ENCODE measurements around the gene ENTPD1. TPM values are rescaled to one million over a fixed set of nuclear protein-coding genes. Genes with fewer than 3 reads are reported as not detected.

Gene ENTPD1
- total RNA-seq, 1 experiment from 2014 or later, result 0.92 TPM

- H3K4me1 ChIP-seq (ENCODE audit: insufficient read depth, low read length, poor library complexity, severe bottlenecking), result no peaks in the 10 kb centered on the region
- intact Hi-C loops (cut with micrococcal nuclease; ENCODE audit: unreplicated experiment), result no loop called here
- H3K4me3 ChIP-seq (ENCODE audit: low read depth, low read length, poor library complexity, severe bottlenecking), result no peak overlapping the region
- CTCF ChIA-PET, result no interaction called here
- no peaks in the 10 kb centered on the region for H3K9me3 ChIP-seq (ENCODE audit: low read depth, low read length, poor library complexity, severe bottlenecking)
- BruUV-seq (replicated peaks), result no TSS peak
- DNase-seq (ENCODE audit: low spot score), result no peak
- TF ChIP-seq, protein P1, sequence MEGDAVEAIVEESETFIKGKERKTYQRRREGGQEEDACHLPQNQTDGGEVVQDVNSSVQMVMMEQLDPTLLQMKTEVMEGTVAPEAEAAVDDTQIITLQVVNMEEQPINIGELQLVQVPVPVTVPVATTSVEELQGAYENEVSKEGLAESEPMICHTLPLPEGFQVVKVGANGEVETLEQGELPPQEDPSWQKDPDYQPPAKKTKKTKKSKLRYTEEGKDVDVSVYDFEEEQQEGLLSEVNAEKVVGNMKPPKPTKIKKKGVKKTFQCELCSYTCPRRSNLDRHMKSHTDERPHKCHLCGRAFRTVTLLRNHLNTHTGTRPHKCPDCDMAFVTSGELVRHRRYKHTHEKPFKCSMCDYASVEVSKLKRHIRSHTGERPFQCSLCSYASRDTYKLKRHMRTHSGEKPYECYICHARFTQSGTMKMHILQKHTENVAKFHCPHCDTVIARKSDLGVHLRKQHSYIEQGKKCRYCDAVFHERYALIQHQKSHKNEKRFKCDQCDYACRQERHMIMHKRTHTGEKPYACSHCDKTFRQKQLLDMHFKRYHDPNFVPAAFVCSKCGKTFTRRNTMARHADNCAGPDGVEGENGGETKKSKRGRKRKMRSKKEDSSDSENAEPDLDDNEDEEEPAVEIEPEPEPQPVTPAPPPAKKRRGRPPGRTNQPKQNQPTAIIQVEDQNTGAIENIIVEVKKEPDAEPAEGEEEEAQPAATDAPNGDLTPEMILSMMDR (conservative IDR thresholded peaks at IDR 0.05; ENCODE audit: low read depth, low read length), result no peak
- no peak for TF ChIP-seq EZH2 (IDR thresholded peaks at IDR 0.05; ENCODE audit: borderline replicate concordance, low read depth, low read length, poor library complexity, severe bottlenecking)
- POLR2A ChIA-PET (ENCODE audit: low non-redundant PET), result no interaction called here
- H3K27me3 ChIP-seq (replicated peaks; ENCODE audit: insufficient read depth, low read depth, low read length, poor library complexity), result no peaks in the 10 kb centered on the region
- H3K36me3 ChIP-seq (ENCODE audit: insufficient read depth, low read length, poor library complexity, severe bottlenecking), result no peaks in the 10 kb centered on the region
- H3K27ac ChIP-seq (ENCODE audit: low read depth, low read length, poor library complexity, severe bottlenecking), result no peak overlapping the region
These were observed 75.6 kb downstream of the ENTPD1 start for GRCh38 chr10:95831515-95831914.

DNA sequence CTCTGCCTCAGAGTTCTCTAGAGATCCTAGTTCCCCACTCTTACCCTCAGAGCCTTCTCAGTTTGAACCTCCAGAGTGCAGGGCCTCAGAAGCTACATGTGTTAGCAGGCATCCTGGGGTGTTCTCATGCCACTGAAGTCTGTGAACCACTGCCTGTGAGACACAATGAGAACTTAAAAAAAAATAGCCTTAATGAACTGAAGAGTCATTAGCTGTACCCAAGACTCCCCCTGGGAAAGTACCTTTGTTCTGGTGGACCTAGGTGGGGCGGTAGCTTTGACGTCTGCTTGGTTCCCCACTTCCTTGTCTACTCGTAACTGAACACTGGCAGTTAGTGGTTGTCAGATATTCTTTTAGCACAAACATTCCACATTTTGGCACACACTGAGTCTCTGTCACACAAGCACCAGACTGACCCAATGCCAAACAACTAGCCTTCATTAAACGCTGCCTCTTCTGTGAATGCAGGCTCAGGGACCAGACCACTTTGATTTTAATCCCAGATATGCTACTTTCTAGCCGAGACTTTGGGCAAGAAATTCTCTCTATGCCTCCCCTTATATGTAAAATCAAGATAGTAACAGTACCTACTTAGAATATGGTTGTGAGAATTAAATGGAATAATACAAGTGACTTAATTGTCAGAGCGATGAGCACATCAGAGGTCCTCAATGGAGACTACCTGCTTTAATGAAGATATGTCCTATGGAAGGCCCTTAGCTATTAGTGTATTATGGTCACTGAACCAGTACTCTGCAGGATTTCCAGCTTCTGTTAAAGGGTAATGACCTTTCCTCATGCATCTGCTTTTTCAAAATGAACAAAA is 76.5 kb downstream of the ENTPD1 start:
- no peaks in the 10 kb centered on the region for H3K36me3 ChIP-seq (ENCODE audit: insufficient read depth, low read length, poor library complexity, severe bottlenecking)
- no peaks in the 10 kb centered on the region for H3K27me3 ChIP-seq (replicated peaks; ENCODE audit: insufficient read depth, low read depth, low read length, poor library complexity)
- BruUV-seq (replicated peaks), result no TSS peak
- no peak overlapping the region for H3K4me3 ChIP-seq (ENCODE audit: low read depth, low read length, poor library complexity, severe bottlenecking)
- ChIA-PET POLR2A (ENCODE audit: low non-redundant PET) (no interaction called here), CTCF (no interaction called here)
- no peak for DNase-seq (ENCODE audit: low spot score)
- TF ChIP-seq, protein P1 (conservative IDR thresholded peaks at IDR 0.05; ENCODE audit: low read depth, low read length), result no peak
- TF ChIP-seq EZH2 (IDR thresholded peaks at IDR 0.05; ENCODE audit: borderline replicate concordance, low read depth, low read length, poor library complexity, severe bottlenecking), result no peak
- H3K9me3 ChIP-seq (ENCODE audit: low read depth, low read length, poor library complexity, severe bottlenecking), result no peaks in the 10 kb centered on the region
- intact Hi-C loops (cut with micrococcal nuclease; ENCODE audit: unreplicated experiment), result no loop called here
- H3K27ac ChIP-seq (ENCODE audit: low read depth, low read length, poor library complexity, severe bottlenecking), result no peak overlapping the region
- H3K4me1 ChIP-seq (ENCODE audit: insufficient read depth, low read length, poor library complexity, severe bottlenecking), result no peaks in the 10 kb centered on the region

DNA sequence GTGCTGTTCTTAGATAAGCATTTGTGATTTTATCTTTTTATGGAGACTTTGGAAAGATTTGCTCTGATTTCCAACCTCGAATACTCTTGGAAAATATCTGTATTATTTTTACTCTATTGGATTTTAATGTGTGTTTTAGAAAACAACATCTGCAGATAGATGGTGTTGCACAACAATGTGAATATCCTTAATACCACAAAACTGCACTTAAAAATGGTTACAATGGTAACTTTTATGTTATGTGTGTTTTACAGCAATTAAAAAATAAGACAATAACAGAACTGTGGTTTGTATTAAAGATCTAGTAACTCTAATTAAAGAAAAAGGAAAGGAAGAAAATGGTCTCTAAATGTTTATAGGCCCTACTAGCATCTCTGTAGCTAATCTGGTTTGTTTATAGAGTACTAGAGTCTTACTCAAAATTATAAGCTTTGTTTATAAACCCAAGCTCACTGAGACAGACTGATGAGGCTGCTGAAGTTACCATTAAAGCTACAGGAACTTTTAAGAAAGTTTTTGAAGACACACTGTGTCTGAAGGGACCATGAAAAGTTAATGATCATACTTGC is 77.2 kb downstream of the ENTPD1 start:
- H3K4me1 ChIP-seq (ENCODE audit: insufficient read depth, low read length, poor library complexity, severe bottlenecking), result no peaks in the 10 kb centered on the region
- DNase-seq (ENCODE audit: low spot score), result no peak
- no peaks in the 10 kb centered on the region for H3K9me3 ChIP-seq (ENCODE audit: low read depth, low read length, poor library complexity, severe bottlenecking)
- no peak overlapping the region for H3K27ac ChIP-seq (ENCODE audit: low read depth, low read length, poor library complexity, severe bottlenecking)
- no peaks in the 10 kb centered on the region for H3K36me3 ChIP-seq (ENCODE audit: insufficient read depth, low read length, poor library complexity, severe bottlenecking)
- POLR2A ChIA-PET (ENCODE audit: low non-redundant PET), result no interaction called here
- intact Hi-C loops (cut with micrococcal nuclease; ENCODE audit: unreplicated experiment), result no loop called here
- TF ChIP-seq, protein P1 (conservative IDR thresholded peaks at IDR 0.05; ENCODE audit: low read depth, low read length), result no peak
- no peak for TF ChIP-seq EZH2 (IDR thresholded peaks at IDR 0.05; ENCODE audit: borderline replicate concordance, low read depth, low read length, poor library complexity, severe bottlenecking)
- no peaks in the 10 kb centered on the region for H3K27me3 ChIP-seq (replicated peaks; ENCODE audit: insufficient read depth, low read depth, low read length, poor library complexity)
- H3K4me3 ChIP-seq (ENCODE audit: low read depth, low read length, poor library complexity, severe bottlenecking), result no peak overlapping the region
- no TSS peak for BruUV-seq (replicated peaks)
- CTCF ChIA-PET, result no interaction called here
